ENCODE data around the gene LIN9. TPM values are rescaled to one million over a fixed set of nuclear protein-coding genes. Genes with fewer than 3 reads are reported as not detected.

Gene LIN9
- 6.1 to 7.2 TPM (median 6.6 TPM) in 5 replicates for total RNA-seq (2022; extraction: Qiagen RNA extraction)

DNA sequence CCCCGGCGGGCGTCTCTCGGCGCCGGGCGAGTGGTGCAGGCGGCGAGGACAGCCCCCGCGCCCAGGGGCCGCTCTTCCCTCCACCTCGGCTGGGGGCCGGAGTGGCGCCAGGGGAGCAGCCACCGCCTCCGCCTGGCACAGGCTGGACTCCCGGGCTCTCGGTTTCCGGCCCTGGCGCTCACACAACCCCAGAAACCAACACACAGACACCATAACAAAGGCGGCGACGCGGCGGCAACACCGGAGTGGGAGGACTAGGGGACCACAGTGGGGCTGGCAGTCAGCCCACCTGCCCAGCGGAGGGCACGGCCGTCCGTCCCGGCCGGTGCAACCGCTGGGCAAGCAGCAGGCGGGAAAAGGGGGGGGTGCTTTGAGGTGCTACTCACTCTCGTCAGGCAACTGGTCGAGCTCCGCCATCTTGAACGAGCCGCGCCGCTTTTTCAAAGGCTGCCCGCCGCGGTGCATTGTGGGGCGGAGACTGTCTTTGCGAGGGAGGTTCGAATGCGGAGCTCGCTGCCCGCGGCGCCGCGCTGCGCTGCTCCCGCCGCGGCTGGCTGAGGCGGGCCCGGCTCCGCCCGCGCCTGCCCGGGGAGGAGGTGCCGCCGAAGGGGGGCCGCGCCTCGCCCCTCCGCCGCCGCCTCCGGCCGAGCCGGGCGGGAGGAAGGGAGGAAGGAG lies at the start of gene LIN9:
Gene LIN9 (minus strand): TSS at position 442 of the 675 bp plus-strand sequence. CDS start 25 bp downstream, at position 417.

DNA sequence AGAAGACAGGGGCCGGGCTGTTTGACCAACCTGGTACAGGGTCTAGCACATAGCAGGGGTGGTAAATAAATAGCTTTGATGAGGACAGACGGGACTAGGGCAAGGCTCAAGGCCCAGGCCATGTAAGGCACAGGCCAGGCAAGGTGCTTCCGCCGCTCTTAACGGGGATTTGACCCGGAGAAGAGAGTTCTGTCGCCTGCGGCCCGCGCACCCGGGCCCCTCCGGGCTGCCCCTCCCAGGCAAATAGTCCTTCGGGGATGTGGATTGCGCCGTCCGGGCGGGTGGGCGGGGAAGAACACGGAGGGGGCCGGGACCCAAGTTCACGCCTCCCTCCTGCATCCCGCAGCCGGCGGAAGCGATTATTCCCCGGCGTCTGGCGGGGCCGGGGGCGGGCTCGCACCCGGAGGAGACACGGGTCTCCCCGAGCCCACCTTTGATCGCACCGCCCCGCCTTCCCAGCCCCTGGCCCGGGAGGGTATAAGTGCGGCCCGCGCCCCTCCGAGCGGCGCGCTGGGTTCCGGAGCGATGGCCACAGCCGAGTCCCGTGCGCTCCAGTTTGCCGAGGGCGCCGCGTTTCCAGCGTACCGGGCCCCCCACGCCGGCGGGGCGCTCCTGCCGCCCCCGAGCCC lies 85.7 kb downstream of the LIN9 start, which contains the start of gene MIXL1:
Gene MIXL1 (plus strand): TSS at position 508 of the 629 bp plus-strand sequence. CDS start 18 bp downstream, at position 526.

GRCh38 chr1:226186124-226187018 lies 122.6 kb downstream of the LIN9 start, which contains the start of gene ACBD3:
Gene ACBD3 (minus strand): TSS chr1:226186741. CDS start chr1:226186675, 66 bp downstream.

Other genes starting within 250 kb of the LIN9 start
- 419 to 461 TPM (median 440 TPM) in 5 replicates for gene H3-3A, start 246.4 kb downstream of the LIN9 start, total RNA-seq (2022; extraction: Qiagen RNA extraction)
- 23.0 to 27.2 TPM (median 25.8 TPM) in 5 replicates for gene ACBD3, start 122.4 kb downstream of the LIN9 start, total RNA-seq (2022; extraction: Qiagen RNA extraction)
- gene MIXL1, start 85.5 kb downstream of the LIN9 start, total RNA-seq (2022; extraction: Qiagen RNA extraction), result 0.05 to 0.09 TPM (median 0.07 TPM) in 4 of 5 replicates, not detected in the other
- gene PARP1, start 98.9 kb upstream of the LIN9 start, total RNA-seq (2022; extraction: Qiagen RNA extraction), result 103 to 125 TPM (median 108 TPM) in 5 replicates
- not detected in 5 replicates for gene STUM, start 239.6 kb upstream of the LIN9 start, total RNA-seq (2022; extraction: Qiagen RNA extraction)